Astrocyte (in vitro differentiated cells and primary cell): ENCODE data around the gene NRAP.

Experiments
- EZH2 ChIP-seq: IDR thresholded peaks from 2 replicates; pipeline ENCODE4 v1.6.1; 2012; ENCODE audit warnings: mild to moderate bottlenecking, low read length, inconsistent platforms; ENCODE audit not compliant: insufficient read depth
- TF ChIP-seq, protein P1 (sequence below): IDR thresholded peaks from 2 replicates; pipeline ENCODE4 v1.5.1; 2011; ENCODE audit warnings: low read depth, mild to moderate bottlenecking, inconsistent platforms, low read length, moderate library complexity; ENCODE audit not compliant: insufficient read depth

DNA sequence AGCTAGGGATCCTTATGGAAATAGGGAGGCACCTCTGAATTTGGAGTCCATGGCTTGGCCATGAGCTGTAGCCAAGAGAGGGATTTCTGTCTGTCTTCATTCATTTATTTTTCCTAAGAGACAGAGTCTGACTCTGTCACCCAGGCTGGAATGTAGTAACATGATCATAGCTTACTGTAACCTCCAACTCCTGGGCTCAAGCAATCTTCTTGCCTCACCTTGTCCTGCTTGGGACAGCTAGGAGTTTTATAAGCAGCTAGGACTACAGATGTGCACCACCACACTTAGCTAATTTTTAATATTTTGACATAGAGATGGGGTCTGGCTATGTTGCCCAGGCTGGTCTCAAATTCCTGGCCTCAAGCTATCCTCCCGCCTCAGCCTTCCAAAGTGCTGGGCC, 119.4 kb downstream of the NRAP start:
- TF ChIP-seq EZH2: no peak
- TF ChIP-seq, protein P1, sequence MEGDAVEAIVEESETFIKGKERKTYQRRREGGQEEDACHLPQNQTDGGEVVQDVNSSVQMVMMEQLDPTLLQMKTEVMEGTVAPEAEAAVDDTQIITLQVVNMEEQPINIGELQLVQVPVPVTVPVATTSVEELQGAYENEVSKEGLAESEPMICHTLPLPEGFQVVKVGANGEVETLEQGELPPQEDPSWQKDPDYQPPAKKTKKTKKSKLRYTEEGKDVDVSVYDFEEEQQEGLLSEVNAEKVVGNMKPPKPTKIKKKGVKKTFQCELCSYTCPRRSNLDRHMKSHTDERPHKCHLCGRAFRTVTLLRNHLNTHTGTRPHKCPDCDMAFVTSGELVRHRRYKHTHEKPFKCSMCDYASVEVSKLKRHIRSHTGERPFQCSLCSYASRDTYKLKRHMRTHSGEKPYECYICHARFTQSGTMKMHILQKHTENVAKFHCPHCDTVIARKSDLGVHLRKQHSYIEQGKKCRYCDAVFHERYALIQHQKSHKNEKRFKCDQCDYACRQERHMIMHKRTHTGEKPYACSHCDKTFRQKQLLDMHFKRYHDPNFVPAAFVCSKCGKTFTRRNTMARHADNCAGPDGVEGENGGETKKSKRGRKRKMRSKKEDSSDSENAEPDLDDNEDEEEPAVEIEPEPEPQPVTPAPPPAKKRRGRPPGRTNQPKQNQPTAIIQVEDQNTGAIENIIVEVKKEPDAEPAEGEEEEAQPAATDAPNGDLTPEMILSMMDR: no peak
